ENCODE data around the gene NID2. TPM values are rescaled to one million over a fixed set of nuclear protein-coding genes. Genes with fewer than 3 reads are reported as not detected.
A peak's percentile ranks its signal among the peaks of the same experiment; 100 is the strongest.

NID2 gene
- polyA plus RNA-seq, 2 donors = 2.9 to 3.1 TPM

GRCh38 chr14:52049721-52050588 lies 18.9 kb downstream of the NID2 start:
- Histone ChIP-seq H3K9me3 (ENCODE audit: control insufficient read depth in 2 of 2, insufficient read depth in 1 of 2, low read depth in 1 of 2, low read length in 1 of 2) (no peaks in the 10 kb centered on the region), H3K4me3 (ENCODE audit: low read depth in 1 of 2, low read length in 2 of 2) (no peak overlapping the region), H3K27me3 (ENCODE audit: control insufficient read depth in 1 of 2, insufficient read depth in 2 of 2, low read length in 2 of 2) (no peaks in the 10 kb centered on the region), H3K36me3 (ENCODE audit: control insufficient read depth in 2 of 2, insufficient read depth in 2 of 2, low read length in 1 of 2) (no peaks in the 10 kb centered on the region), H3K27ac (ENCODE audit: low read depth in 2 of 2, low read length in 1 of 2) (peak overlapping the region in 1 of 2 donors; percentile 25), H3K4me1 (ENCODE audit: control insufficient read depth in 2 of 2, insufficient read depth in 2 of 2, low read length in 1 of 2) (peaks cover 2 to 3% of the 10 kb centered on the region in 2 donors)
- 75 to 76% methylated on average over 6 of the region's 6 CpGs for WGBS, 2 donors

DNA sequence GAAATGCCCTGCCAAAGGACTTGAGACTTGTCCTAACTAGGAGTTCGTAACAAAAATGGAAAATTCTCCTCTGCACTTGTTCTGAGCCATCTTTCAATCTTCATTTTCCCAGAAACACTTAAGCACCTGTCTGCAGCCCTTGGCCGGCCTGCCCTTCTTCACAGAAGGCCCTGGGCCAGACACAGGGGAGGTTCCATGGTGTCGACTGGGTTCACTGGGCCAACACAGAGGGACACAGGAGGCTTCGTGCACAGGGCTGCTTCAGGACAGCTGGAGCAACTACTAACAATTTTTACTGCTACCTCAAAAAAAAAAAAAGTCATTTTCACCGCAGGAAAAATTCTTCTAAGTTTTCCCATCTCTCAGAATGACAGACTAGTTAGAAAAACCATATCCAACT lies 19.6 kb downstream of the NID2 start:
- Histone ChIP-seq H3K4me3 (ENCODE audit: low read depth in 1 of 2, low read length in 2 of 2) (no peak overlapping the region), H3K27ac (ENCODE audit: low read depth in 2 of 2, low read length in 1 of 2) (no peak overlapping the region), H3K36me3 (ENCODE audit: control insufficient read depth in 2 of 2, insufficient read depth in 2 of 2, low read length in 1 of 2) (no peaks in the 10 kb centered on the region), H3K27me3 (ENCODE audit: control insufficient read depth in 1 of 2, insufficient read depth in 2 of 2, low read length in 2 of 2) (no peaks in the 10 kb centered on the region), H3K4me1 (ENCODE audit: control insufficient read depth in 2 of 2, insufficient read depth in 2 of 2, low read length in 1 of 2) (peaks cover 2 to 3% of the 10 kb centered on the region in 2 donors), H3K9me3 (ENCODE audit: control insufficient read depth in 2 of 2, insufficient read depth in 1 of 2, low read depth in 1 of 2, low read length in 1 of 2) (no peaks in the 10 kb centered on the region)
- WGBS, 2 donors = 77 to 81% methylated on average over 5 of the region's 5 CpGs

- 54 to 72% methylated on average over 3 of the region's 3 CpGs for WGBS, 2 donors
- no peaks in the 10 kb centered on the region for H3K36me3 ChIP-seq (ENCODE audit: control insufficient read depth in 2 of 2, insufficient read depth in 2 of 2, low read length in 1 of 2)
- no peaks in the 10 kb centered on the region for H3K27me3 ChIP-seq (ENCODE audit: control insufficient read depth in 1 of 2, insufficient read depth in 2 of 2, low read length in 2 of 2)
- peaks cover 2 to 3% of the 10 kb centered on the region in 2 donors for H3K4me1 ChIP-seq (ENCODE audit: control insufficient read depth in 2 of 2, insufficient read depth in 2 of 2, low read length in 1 of 2)
- H3K27ac ChIP-seq (ENCODE audit: low read depth in 2 of 2, low read length in 1 of 2) = no peak overlapping the region
- no peak overlapping the region for H3K4me3 ChIP-seq (ENCODE audit: low read depth in 1 of 2, low read length in 2 of 2)
- no peaks in the 10 kb centered on the region for H3K9me3 ChIP-seq (ENCODE audit: control insufficient read depth in 2 of 2, insufficient read depth in 1 of 2, low read depth in 1 of 2, low read length in 1 of 2)
Measured at GRCh38 chr14:52048641-52049204, 20.1 kb downstream of the NID2 start.

DNA sequence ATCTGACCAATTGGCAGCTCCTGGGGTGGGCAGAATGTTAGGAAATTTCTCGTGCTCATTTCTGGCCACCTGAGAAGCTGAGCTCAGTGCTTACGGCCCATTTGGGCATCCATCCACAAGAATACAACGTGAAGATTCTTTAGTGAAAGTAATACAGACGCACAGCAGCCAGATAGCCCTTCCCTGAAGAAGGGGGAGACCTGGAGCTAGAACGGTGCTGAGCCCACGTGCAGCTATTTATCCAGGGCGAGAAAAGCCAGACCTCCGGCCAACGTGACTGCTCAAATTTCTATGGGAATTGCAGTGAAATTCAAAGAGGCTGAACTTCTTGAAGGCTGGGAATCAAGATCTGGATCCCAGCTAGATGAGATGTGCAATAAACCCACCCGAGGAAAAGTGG lies 20.7 kb downstream of the NID2 start:
- Histone ChIP-seq H3K9me3 (ENCODE audit: control insufficient read depth in 2 of 2, insufficient read depth in 1 of 2, low read depth in 1 of 2, low read length in 1 of 2) (no peaks in the 10 kb centered on the region), H3K4me1 (ENCODE audit: control insufficient read depth in 2 of 2, insufficient read depth in 2 of 2, low read length in 1 of 2) (peaks cover 2 to 3% of the 10 kb centered on the region in 2 donors), H3K36me3 (ENCODE audit: control insufficient read depth in 2 of 2, insufficient read depth in 2 of 2, low read length in 1 of 2) (no peaks in the 10 kb centered on the region), H3K4me3 (ENCODE audit: low read depth in 1 of 2, low read length in 2 of 2) (no peak overlapping the region), H3K27me3 (ENCODE audit: control insufficient read depth in 1 of 2, insufficient read depth in 2 of 2, low read length in 2 of 2) (no peaks in the 10 kb centered on the region), H3K27ac (ENCODE audit: low read depth in 2 of 2, low read length in 1 of 2) (no peak overlapping the region)
- 86 to 92% methylated on average over 10 of the region's 10 CpGs for WGBS, 2 donors

DNA sequence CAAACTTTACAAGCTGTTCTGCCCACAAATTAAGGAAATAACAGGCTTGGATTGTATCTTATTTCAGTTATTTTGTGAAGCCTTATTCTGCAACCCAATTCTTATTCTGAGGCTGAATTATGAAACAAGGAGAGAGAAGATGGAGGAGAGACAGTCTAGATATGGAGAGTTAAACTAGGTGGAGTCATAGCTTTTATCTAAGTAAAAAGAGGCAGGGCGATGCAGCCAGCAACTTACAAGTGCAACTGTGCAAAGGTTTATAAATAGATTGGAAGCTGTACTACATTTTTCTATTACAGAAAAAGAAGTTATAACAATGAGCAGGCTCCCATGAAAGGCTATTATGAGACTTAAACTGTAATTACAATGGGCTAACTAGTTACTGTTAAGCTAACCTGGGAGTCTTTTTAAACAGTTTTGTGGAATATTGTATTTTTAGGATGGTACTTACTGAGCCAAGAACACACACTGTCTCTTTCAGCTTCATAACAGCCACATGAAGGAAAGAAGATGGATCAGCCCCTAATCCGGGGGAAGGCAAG lies 22.4 kb downstream of the NID2 start:
- 48 to 53% methylated on average over 2 of the region's 2 CpGs for WGBS, 2 donors
- Histone ChIP-seq H3K9me3 (ENCODE audit: control insufficient read depth in 2 of 2, insufficient read depth in 1 of 2, low read depth in 1 of 2, low read length in 1 of 2) (no peaks in the 10 kb centered on the region), H3K27me3 (ENCODE audit: control insufficient read depth in 1 of 2, insufficient read depth in 2 of 2, low read length in 2 of 2) (no peaks in the 10 kb centered on the region), H3K27ac (ENCODE audit: low read depth in 2 of 2, low read length in 1 of 2) (no peak overlapping the region), H3K4me1 (ENCODE audit: control insufficient read depth in 2 of 2, insufficient read depth in 2 of 2, low read length in 1 of 2) (peaks cover 3 to 4% of the 10 kb centered on the region in 2 donors), H3K4me3 (ENCODE audit: low read depth in 1 of 2, low read length in 2 of 2) (no peak overlapping the region), H3K36me3 (ENCODE audit: control insufficient read depth in 2 of 2, insufficient read depth in 2 of 2, low read length in 1 of 2) (no peaks in the 10 kb centered on the region)

DNA sequence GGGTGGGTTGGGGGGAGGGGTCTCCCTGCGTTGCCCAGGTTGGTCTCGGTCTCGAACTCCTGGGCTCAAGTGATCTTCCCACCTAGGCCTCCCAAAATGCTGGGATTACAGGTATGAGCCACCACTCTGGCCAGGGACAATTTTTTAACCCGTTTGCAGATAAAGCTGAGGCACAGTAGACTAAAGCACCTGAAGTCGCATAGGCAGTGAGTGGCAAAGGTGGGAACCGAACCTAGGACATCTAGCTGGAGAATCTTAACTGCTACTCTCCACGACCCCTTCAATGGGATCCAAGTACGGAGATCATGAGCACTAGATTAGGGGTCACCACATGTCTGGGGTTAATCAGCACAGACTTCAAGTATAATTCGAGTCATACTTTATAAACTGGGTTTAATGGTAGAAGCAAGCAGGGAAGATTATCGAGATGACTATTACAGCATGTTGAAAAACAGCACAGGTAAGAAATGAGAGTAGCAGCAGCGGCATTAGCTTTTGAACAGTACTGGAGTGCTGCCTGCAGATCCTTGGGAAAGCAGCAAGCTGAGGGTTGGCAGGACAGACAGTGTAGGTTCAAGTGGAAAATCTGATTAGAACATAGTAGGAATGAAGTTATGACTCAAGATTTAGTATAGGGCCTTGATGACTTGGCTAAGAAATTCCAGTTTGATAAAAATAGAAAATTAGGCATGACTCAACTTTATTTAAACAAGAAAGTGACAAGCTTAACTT lies 23.9 kb downstream of the NID2 start:
- no peaks in the 10 kb centered on the region for H3K36me3 ChIP-seq (ENCODE audit: control insufficient read depth in 2 of 2, insufficient read depth in 2 of 2, low read length in 1 of 2)
- 82 to 84% methylated on average over 11 of the region's 11 CpGs for WGBS, 2 donors
- H3K27ac ChIP-seq (ENCODE audit: low read depth in 2 of 2, low read length in 1 of 2) = peak overlapping the region; percentile 47 to 68
- H3K4me1 ChIP-seq (ENCODE audit: control insufficient read depth in 2 of 2, insufficient read depth in 2 of 2, low read length in 1 of 2) = peaks cover 3 to 4% of the 10 kb centered on the region in 2 donors
- H3K9me3 ChIP-seq (ENCODE audit: control insufficient read depth in 2 of 2, insufficient read depth in 1 of 2, low read depth in 1 of 2, low read length in 1 of 2) = no peaks in the 10 kb centered on the region
- no peak overlapping the region for H3K4me3 ChIP-seq (ENCODE audit: low read depth in 1 of 2, low read length in 2 of 2)
- no peaks in the 10 kb centered on the region for H3K27me3 ChIP-seq (ENCODE audit: control insufficient read depth in 1 of 2, insufficient read depth in 2 of 2, low read length in 2 of 2)

GRCh38 chr14:52043690-52044089 lies 25.2 kb downstream of the NID2 start:
- WGBS, 2 donors = 61 to 64% methylated on average over 5 of the region's 5 CpGs
- Histone ChIP-seq H3K27ac (ENCODE audit: low read depth in 2 of 2, low read length in 1 of 2) (no peak overlapping the region), H3K9me3 (ENCODE audit: control insufficient read depth in 2 of 2, insufficient read depth in 1 of 2, low read depth in 1 of 2, low read length in 1 of 2) (no peaks in the 10 kb centered on the region), H3K36me3 (ENCODE audit: control insufficient read depth in 2 of 2, insufficient read depth in 2 of 2, low read length in 1 of 2) (no peaks in the 10 kb centered on the region), H3K4me3 (ENCODE audit: low read depth in 1 of 2, low read length in 2 of 2) (no peak overlapping the region), H3K27me3 (ENCODE audit: control insufficient read depth in 1 of 2, insufficient read depth in 2 of 2, low read length in 2 of 2) (no peaks in the 10 kb centered on the region), H3K4me1 (ENCODE audit: control insufficient read depth in 2 of 2, insufficient read depth in 2 of 2, low read length in 1 of 2) (peaks cover 3% of the 10 kb centered on the region in 2 donors)

DNA sequence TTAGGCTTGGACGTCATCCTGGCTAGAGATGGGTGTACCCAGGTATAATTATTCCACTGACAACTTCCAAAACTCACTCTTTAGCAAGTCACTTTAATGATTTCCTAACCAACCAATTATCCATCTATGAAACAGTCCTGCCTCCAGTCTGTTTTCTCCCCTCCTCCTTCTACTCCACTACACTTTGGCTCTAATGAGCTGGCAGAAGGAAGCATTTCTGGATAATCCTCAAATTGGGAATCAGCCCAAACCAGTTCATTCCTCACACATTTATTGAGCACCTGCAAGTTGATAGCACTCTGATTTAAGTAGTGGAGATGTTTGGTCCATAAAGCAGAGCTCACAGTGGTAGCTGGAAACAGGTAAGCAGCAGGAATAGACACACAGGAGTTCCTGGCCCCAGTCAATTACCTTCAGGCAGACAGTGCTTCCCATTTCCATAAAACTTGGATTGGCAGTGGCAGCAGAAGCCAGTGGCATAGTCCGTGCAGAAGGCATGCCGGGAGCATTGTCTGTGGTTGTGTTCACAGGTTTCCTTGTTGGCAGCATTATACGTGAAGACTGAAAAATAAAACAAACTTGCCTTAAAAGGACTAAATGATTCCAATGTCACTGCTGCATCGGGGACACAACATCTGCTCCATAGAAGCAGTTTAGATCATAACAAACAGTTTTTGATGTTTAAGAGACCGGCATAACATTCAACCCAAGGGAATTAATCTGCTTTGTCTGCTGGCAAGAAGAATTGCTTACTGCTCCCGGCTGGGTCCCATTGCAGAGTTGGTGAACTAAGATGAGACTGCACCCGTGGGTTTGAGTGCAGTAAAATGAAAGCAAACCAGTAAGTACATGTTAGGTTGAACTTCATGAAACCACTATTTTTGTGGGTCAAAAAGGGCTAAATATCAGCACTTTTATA lies 26.2 kb downstream of the NID2 start:
- WGBS, 2 donors = 28 to 38% methylated on average over 8 of the region's 8 CpGs
- Histone ChIP-seq H3K9me3 (ENCODE audit: control insufficient read depth in 2 of 2, insufficient read depth in 1 of 2, low read depth in 1 of 2, low read length in 1 of 2) (no peaks in the 10 kb centered on the region), H3K36me3 (ENCODE audit: control insufficient read depth in 2 of 2, insufficient read depth in 2 of 2, low read length in 1 of 2) (no peaks in the 10 kb centered on the region), H3K27me3 (ENCODE audit: control insufficient read depth in 1 of 2, insufficient read depth in 2 of 2, low read length in 2 of 2) (no peaks in the 10 kb centered on the region), H3K4me3 (ENCODE audit: low read depth in 1 of 2, low read length in 2 of 2) (no peak overlapping the region), H3K27ac (ENCODE audit: low read depth in 2 of 2, low read length in 1 of 2) (peak overlapping the region in 1 of 2 donors; percentile 9), H3K4me1 (ENCODE audit: control insufficient read depth in 2 of 2, insufficient read depth in 2 of 2, low read length in 1 of 2) (peaks cover 3% of the 10 kb centered on the region in 2 donors)

DNA sequence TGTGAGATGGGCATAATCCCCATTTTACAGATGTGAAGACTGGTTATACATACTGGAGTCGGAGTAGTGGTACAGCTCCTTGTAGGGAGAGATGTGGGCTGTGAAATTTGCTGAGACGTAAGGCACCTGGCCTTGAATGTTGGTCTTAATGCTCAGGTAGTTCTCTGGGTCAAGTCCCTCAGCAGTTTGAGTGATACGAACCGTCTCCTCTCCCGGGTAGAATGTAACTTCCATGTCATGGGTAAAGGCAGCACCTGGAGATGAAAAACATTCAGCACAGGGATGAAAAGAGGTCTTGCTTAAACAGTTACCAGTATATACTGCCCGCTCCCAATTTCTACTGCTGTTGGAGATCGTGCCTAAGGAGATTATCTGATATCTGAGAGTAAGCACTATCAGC lies 28.3 kb downstream of the NID2 start:
- H3K36me3 ChIP-seq (ENCODE audit: control insufficient read depth in 2 of 2, insufficient read depth in 2 of 2, low read length in 1 of 2) = no peaks in the 10 kb centered on the region
- WGBS, 2 donors = 92 to 94% methylated on average over 7 of the region's 7 CpGs
- no peak overlapping the region for H3K4me3 ChIP-seq (ENCODE audit: low read depth in 1 of 2, low read length in 2 of 2)
- H3K4me1 ChIP-seq (ENCODE audit: control insufficient read depth in 2 of 2, insufficient read depth in 2 of 2, low read length in 1 of 2) = peaks cover 0 to 3% of the 10 kb centered on the region in 2 donors
- no peaks in the 10 kb centered on the region for H3K27me3 ChIP-seq (ENCODE audit: control insufficient read depth in 1 of 2, insufficient read depth in 2 of 2, low read length in 2 of 2)
- no peaks in the 10 kb centered on the region for H3K9me3 ChIP-seq (ENCODE audit: control insufficient read depth in 2 of 2, insufficient read depth in 1 of 2, low read depth in 1 of 2, low read length in 1 of 2)
- H3K27ac ChIP-seq (ENCODE audit: low read depth in 2 of 2, low read length in 1 of 2) = no peak overlapping the region
